ENCODE data around the gene NR1H2.

Gene NR1H2

DNA sequence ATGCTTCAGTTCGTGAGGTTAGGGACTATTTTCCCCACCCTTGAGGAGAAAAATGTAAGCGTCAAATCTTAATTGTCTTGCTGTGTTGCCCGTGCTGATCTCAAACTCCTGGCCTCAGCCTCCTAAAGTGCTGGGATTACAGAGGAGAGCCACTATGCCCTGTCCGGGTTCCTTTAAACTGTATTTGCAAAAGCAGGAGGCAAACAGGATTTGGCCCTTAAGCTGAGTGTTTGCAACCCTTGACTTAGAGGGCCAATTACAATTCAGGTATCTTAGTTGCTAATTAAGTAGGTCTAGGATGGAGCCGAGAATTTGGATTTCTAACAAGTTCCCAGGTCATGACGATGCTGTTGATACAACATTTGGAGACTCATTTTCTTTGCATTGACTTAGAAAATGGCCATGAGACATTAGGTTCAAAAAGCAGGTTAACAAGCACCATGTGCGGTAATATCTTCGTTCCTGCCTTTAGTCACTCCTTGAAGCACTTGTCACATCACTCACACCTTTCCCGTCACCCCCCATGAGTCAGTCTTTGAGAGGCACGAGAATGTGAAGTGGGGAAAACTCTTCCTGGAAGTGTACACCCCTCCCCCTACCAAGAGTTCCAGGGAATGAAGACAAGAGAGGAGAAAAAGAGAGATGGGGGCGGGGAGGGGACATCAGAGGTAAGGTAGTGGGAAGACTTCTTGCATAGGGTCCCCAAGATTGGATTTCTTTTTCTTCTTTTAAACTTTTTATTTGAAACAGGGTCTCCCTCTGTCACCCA is 13.4 kb upstream of the NR1H2 start:
- no peak overlapping the region for H3K27ac ChIP-seq
- TF ChIP-seq, protein P1, sequence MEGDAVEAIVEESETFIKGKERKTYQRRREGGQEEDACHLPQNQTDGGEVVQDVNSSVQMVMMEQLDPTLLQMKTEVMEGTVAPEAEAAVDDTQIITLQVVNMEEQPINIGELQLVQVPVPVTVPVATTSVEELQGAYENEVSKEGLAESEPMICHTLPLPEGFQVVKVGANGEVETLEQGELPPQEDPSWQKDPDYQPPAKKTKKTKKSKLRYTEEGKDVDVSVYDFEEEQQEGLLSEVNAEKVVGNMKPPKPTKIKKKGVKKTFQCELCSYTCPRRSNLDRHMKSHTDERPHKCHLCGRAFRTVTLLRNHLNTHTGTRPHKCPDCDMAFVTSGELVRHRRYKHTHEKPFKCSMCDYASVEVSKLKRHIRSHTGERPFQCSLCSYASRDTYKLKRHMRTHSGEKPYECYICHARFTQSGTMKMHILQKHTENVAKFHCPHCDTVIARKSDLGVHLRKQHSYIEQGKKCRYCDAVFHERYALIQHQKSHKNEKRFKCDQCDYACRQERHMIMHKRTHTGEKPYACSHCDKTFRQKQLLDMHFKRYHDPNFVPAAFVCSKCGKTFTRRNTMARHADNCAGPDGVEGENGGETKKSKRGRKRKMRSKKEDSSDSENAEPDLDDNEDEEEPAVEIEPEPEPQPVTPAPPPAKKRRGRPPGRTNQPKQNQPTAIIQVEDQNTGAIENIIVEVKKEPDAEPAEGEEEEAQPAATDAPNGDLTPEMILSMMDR (conservative IDR thresholded peaks at IDR 0.05) = no peak

DNA sequence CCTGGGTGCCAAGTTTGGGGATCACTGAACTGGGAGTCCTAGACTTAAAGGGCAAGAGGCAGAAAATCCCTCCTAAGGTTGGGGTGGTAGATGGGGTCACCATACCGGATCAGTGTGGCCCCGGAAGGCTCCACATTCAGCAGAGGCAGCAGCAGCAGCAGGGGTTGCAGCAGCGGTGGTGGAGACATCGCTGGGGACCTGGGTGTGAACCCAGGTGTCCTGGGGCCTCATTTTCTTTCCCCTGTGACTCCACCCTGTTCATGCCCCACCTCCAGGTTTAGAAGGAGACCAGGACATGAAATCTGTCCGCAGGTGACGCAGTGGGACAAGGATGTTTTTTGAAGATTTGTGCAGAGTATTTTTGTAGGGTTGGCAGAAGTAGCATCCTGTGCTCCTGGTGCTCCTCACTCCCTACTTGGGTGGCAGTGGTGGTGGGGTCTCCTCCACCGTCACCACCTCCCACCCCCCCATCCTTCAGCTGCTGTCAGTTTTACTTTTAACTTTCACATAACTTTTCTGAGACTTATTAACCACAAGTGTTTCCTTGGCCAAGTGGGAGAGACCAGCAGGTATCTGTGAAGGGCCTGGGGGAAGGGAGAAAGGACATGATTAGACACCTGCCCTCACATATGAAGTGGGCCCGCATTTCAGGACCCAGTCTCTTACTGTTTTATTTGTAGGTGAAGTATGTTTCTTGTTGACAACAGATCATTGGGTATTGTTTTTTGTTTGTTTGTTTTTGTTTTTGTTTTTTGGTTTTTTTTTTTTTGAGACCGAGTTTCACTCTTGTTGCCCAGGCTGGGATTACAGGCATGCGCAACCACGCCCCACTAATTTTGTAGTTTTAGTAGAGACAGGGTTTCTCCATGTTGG is 10.6 kb upstream of the NR1H2 start, which contains the start of gene NAPSA:
Gene NAPSA, minus strand, starts transcription at position 206 of the 873 bp plus-strand sequence. Its CDS starts 18 bp downstream, at position 188.
- TF ChIP-seq, protein P1 (conservative IDR thresholded peaks at IDR 0.05) = no peak
- no peak within 1 kb of the TSS for H3K27ac ChIP-seq

DNA sequence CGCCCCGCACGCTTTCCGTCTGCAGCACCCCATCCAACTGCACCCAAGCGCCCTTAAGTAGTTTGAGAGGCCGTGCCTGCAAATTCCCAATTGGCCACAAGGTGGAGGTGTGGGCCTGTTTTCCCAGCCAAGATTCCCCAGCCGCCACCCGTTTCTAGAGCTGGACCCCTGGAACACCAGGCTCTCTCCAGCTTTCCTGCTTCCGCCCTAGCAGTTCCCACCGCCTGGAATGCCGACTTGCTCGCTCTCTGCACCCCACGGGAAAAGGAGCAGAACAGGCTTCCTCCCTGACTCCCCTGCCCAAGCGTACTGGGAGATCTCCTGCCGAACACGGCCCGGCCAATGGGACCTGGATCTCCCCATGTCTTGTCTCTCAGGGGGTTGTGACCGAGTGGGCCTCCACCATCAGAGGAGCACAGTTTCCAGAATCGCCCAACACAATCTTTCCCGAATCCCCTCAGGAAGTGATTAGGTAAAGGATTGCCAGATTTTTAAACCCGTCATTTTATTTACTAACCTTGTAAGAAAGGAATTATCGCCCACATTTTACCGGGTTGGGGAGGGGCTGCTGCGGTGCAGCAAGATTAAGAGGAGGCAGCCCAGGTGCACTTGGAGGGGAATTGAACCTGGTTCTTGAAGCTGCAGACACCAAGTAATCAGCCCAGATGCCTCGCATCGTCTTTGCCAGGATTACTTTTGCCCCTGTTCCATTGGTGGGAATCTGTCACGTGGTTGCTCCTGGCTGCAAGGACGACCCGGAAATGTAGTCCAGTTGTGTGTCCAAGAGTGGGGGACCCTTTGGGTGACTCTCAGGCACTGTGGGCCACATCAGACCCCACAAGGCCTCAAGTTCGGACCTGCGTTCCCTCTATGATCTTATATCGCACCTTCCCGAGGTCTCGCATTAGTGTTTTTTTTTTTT is 7.3 kb upstream of the NR1H2 start:
- peak overlapping the region; percentile 69; the same call in 1 of the 2 replicates for H3K27ac ChIP-seq
- TF ChIP-seq, protein P1 (conservative IDR thresholded peaks at IDR 0.05) = peak; percentile 94

DNA sequence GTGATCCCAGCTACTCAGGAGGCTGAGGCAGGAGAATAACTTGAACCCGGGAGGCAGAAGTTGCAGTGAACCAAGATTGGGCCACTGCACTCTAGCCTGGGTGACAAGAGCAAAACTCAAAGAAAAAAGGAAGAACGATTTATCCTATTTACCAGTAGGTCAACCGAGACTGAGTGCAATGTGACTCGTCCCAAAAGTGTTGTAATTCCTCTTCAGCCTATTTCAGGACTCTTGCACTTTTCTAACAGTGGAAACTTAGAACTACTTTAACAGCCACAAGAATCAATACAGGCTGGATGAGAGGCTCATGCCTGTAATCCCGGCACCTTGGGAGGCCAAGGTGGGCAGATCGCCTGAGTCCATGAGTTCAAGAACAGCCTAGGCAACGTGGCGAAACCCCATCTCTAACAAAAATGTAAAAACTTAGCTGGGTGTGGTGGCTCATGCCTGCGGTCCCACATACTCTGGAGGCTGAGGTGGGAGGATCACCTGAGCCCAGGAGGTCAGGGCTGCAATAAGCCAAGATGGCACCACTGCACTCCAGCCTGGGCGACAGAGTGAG is 4.3 kb upstream of the NR1H2 start:
- TF ChIP-seq, protein P1 (conservative IDR thresholded peaks at IDR 0.05) = no peak
- no peak overlapping the region for H3K27ac ChIP-seq

DNA sequence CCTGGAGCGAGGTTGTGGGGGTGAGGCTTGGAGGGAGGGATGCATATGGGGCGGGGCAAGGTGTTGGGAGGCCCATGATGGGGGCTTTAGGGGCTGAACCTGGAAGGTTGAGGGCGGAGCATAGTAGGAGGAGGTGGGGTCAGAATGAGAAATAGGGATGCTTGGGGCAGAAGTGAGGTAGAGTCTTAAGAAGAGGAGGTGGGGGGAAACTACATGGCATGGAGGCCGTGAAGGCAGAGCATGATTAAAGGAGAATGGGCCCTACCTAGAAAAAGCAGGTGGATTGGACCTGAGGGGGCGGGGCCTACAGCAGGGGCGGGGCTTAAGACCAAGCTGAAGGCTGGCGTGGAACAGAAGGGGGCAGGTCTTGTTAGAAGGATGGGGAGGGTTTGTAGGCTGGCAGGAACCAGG is 799 bp downstream of the NR1H2 start:
- TF ChIP-seq, protein P1 (conservative IDR thresholded peaks at IDR 0.05) = no peak

DNA sequence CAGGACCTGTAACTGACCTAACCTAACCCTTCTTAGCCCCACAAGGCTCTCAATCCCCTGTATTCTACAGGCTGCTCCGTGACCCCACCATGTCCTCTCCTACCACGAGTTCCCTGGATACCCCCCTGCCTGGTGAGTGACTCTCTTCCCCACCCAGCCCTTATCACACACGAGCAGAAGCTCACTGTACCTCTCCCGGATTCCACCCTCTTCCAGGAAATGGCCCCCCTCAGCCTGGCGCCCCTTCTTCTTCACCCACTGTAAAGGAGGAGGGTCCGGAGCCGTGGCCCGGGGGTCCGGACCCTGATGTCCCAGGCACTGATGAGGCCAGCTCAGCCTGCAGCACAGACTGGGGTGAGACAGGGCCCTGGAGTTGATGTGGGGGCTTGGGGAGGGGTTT is 1.3 kb downstream of the NR1H2 start:
- no peak overlapping the region; the same call in 1 of the 2 replicates for H3K27ac ChIP-seq
- TF ChIP-seq, protein P1 (conservative IDR thresholded peaks at IDR 0.05) = no peak

More for the DNA sequence above, 799 bp downstream of the NR1H2 start:
- H3K27ac ChIP-seq = no peak overlapping the region; the same call in 1 of the 2 replicates
